Osteocyte (in vitro differentiated cells): ENCODE measurements around the gene UPF1. TPM values are rescaled to one million over a fixed set of nuclear protein-coding genes. Genes with fewer than 3 reads are reported as not detected.
A peak's percentile ranks its signal among the peaks of the same experiment; 100 is the strongest.

Experiments used
- DNase-seq: peaks from one replicate; pipeline ENCODE4 v3.0.0; 2021; ENCODE audit warnings: mixed read lengths; ENCODE audit not compliant: unreplicated experiment; ENCODE audit errors: extremely low spot score
- H3K27ac Mint-ChIP-seq: one replicate; pipeline ENCODE4 v1.8.0; 2021; ENCODE audit warnings: mild to moderate bottlenecking, mixed read lengths; ENCODE audit not compliant: unreplicated experiment
- H3K27me3 Mint-ChIP-seq: one replicate; pipeline ENCODE4 v1.8.0; 2021; ENCODE audit warnings: mixed read lengths; ENCODE audit not compliant: unreplicated experiment
- H3K36me3 Mint-ChIP-seq: one replicate; pipeline ENCODE4 v1.8.0; 2021; ENCODE audit warnings: mixed read lengths; ENCODE audit not compliant: unreplicated experiment
- H3K4me1 Mint-ChIP-seq: one replicate; pipeline ENCODE4 v1.8.0; 2021; ENCODE audit warnings: mixed read lengths; ENCODE audit not compliant: unreplicated experiment
- H3K4me3 Mint-ChIP-seq: one replicate; pipeline ENCODE4 v1.8.0; 2021; ENCODE audit warnings: mild to moderate bottlenecking, moderate library complexity, mixed read lengths; ENCODE audit not compliant: unreplicated experiment
- H3K9me3 Mint-ChIP-seq: one replicate; pipeline ENCODE4 v1.8.0; 2021; ENCODE audit warnings: mixed read lengths; ENCODE audit not compliant: unreplicated experiment
- CTCF ChIP-seq: fragments of 200-600 bp; sonication (generic); IDR thresholded peaks from 2 replicates; pipeline ENCODE4 v1.5.0; 2021; ENCODE audit warnings: antibody characterized with exemption, mild to moderate bottlenecking, moderate library complexity
- total RNA-seq: library from RNA; stranded (reverse); gene quantifications from 2 replicates; pipeline ENCODE4 v1.2.1, GENCODE V29; 2021

Gene UPF1
- total RNA-seq, 1 donor from 2014 or later: 58.0 TPM

GRCh38 chr19:18844806-18845329 lies 13.1 kb downstream of the UPF1 start:
- no peak overlapping the region for H3K27ac Mint-ChIP-seq
- DNase-seq: peak; percentile 80
- no peaks in the 10 kb centered on the region for H3K9me3 Mint-ChIP-seq
- H3K4me3 Mint-ChIP-seq: no peak overlapping the region
- no peaks in the 10 kb centered on the region for H3K27me3 Mint-ChIP-seq
- peaks cover 31% of the 10 kb centered on the region for H3K4me1 Mint-ChIP-seq
- H3K36me3 Mint-ChIP-seq: peaks cover 7% of the 10 kb centered on the region
- no peak for TF ChIP-seq CTCF

GRCh38 chr19:18845961-18846360 lies 14.2 kb downstream of the UPF1 start:
- DNase-seq: no peak
- Mint-ChIP-seq H3K36me3 (peaks cover 11% of the 10 kb centered on the region), H3K9me3 (no peaks in the 10 kb centered on the region), H3K4me3 (no peak overlapping the region), H3K4me1 (peaks cover 25% of the 10 kb centered on the region), H3K27me3 (no peaks in the 10 kb centered on the region), H3K27ac (peak overlapping the region; percentile 31)
- TF ChIP-seq CTCF: no peak

- Mint-ChIP-seq H3K4me3 (no peak overlapping the region), H3K27me3 (no peaks in the 10 kb centered on the region), H3K4me1 (peaks cover 22% of the 10 kb centered on the region), H3K36me3 (peaks cover 17% of the 10 kb centered on the region), H3K27ac (peak overlapping the region; percentile 62), H3K9me3 (no peaks in the 10 kb centered on the region)
- peak; percentile 89 for TF ChIP-seq CTCF
- DNase-seq: peak; percentile 91
These were observed 15.2 kb downstream of the UPF1 start for GRCh38 chr19:18846862-18847548.

GRCh38 chr19:18847549-18848463 lies 16.0 kb downstream of the UPF1 start:
- H3K4me1 Mint-ChIP-seq: peaks cover 18% of the 10 kb centered on the region
- peaks cover 19% of the 10 kb centered on the region for H3K36me3 Mint-ChIP-seq
- TF ChIP-seq CTCF: peak; percentile 5
- DNase-seq: no peak
- H3K27ac Mint-ChIP-seq: peak overlapping the region; percentile 62
- H3K9me3 Mint-ChIP-seq: no peaks in the 10 kb centered on the region
- H3K27me3 Mint-ChIP-seq: no peaks in the 10 kb centered on the region
- H3K4me3 Mint-ChIP-seq: no peak overlapping the region
